ENCODE measurements around the gene FBXO48. TPM values are rescaled to one million over a fixed set of nuclear protein-coding genes. Genes with fewer than 3 reads are reported as not detected.

FBXO48 gene
- total RNA-seq, 2 experiments from 2014 or later: 2.3 to 2.6 TPM

DNA sequence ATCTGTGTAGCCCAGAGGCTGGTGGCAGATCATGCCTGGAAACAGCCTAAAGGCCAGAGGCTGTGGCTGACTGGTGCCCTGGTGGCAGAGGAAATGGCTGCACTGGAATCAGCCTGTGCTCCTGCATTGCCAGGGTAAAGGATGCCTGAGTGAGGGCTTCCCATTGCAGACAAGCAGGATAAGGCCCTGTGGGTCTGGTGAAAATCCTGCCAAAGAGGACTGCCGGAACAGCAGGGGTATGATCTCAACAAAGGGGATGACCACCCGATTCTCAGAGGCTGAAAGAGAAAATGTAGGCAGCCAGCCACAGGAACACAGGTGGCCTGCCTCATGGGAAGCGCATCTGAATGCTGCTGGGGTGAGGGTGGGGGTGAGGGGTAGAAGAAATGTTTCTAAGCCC lies 48.2 kb downstream of the FBXO48 start:
- CTCF ChIA-PET: interaction anchor here (0.7 to 1.2 kb wide), 2 partner anchors 23 to 61 kb away, joined by 3 read pairs; no protein-coding TSS in a partner anchor
- Mint-ChIP-seq H3K4me3 (no peak overlapping the region), H3K36me3 (no peaks in the 10 kb centered on the region), H3K27ac (no peak overlapping the region), H3K4me1 (ENCODE audit: low read depth) (peaks cover 11% of the 10 kb centered on the region), H3K9me3 (no peaks in the 10 kb centered on the region), H3K27me3 (peaks cover 3% of the 10 kb centered on the region)
- POLR2A ChIA-PET: no interaction called here
- intact Hi-C loops (cut with micrococcal nuclease): no loop called here
- no peak for DNase-seq

DNA sequence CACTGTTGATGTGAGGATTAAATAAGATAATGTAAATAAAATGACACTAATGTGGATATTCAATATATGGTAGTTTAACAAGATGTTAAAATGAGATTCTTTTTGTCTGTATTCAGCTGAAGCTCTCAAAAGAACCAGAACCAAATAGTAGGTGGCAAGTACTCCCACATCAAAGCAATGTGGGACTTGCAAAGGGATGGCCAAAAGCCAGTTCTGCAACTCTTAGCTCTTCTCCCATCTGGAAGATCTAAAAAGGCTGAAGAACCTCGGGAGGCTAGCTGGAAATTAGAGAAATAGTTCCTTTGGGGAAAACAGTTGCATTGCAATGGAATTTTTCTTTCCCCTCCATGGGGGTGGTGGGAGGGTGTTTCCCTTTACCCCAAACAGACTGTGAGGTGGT lies 48.7 kb downstream of the FBXO48 start:
- H3K27me3 Mint-ChIP-seq: peaks cover 3% of the 10 kb centered on the region
- intact Hi-C loops (cut with micrococcal nuclease): no loop called here
- CTCF ChIA-PET: interaction anchor here (1.2 kb wide), 1 partner anchor 60 kb away, joined by 3 read pairs; no protein-coding TSS in a partner anchor
- POLR2A ChIA-PET: no interaction called here
- H3K9me3 Mint-ChIP-seq: no peaks in the 10 kb centered on the region
- no peak overlapping the region for H3K4me3 Mint-ChIP-seq
- H3K36me3 Mint-ChIP-seq: no peaks in the 10 kb centered on the region
- H3K27ac Mint-ChIP-seq: no peak overlapping the region
- peaks cover 11% of the 10 kb centered on the region for H3K4me1 Mint-ChIP-seq (ENCODE audit: low read depth)
- no peak for DNase-seq

GRCh38 chr2:68417926-68418325 lies 49.2 kb downstream of the FBXO48 start:
- peaks cover 3% of the 10 kb centered on the region for H3K27me3 Mint-ChIP-seq
- ChIA-PET POLR2A (no interaction called here), CTCF (interaction anchor here (0.8 to 1.2 kb wide), 2 partner anchors 24 to 60 kb away, joined by 3 to 4 read pairs; no protein-coding TSS in a partner anchor)
- no peaks in the 10 kb centered on the region for H3K9me3 Mint-ChIP-seq
- H3K4me3 Mint-ChIP-seq: no peak overlapping the region
- intact Hi-C loops (cut with micrococcal nuclease): no loop called here
- H3K27ac Mint-ChIP-seq: no peak overlapping the region
- no peak for DNase-seq
- H3K36me3 Mint-ChIP-seq: no peaks in the 10 kb centered on the region
- H3K4me1 Mint-ChIP-seq (ENCODE audit: low read depth): peaks cover 11% of the 10 kb centered on the region

- no peak overlapping the region for H3K4me3 Mint-ChIP-seq
- ChIA-PET POLR2A (no interaction called here), CTCF (interaction anchor here (0.6 to 0.9 kb wide), 2 partner anchors 25 to 26 kb away, joined by 3 read pairs; no protein-coding TSS in a partner anchor)
- DNase-seq: no peak
- peaks cover 3% of the 10 kb centered on the region for H3K27me3 Mint-ChIP-seq
- H3K4me1 Mint-ChIP-seq (ENCODE audit: low read depth): peaks cover 22% of the 10 kb centered on the region
- no peak overlapping the region for H3K27ac Mint-ChIP-seq
- no peaks in the 10 kb centered on the region for H3K36me3 Mint-ChIP-seq
- no peaks in the 10 kb centered on the region for H3K9me3 Mint-ChIP-seq
- intact Hi-C loops (cut with micrococcal nuclease): no loop called here
Measured at GRCh38 chr2:68416081-68416675, 50.9 kb downstream of the FBXO48 start.

- ChIA-PET POLR2A (no interaction called here), CTCF (no interaction called here)
- Mint-ChIP-seq H3K9me3 (no peaks in the 10 kb centered on the region), H3K27me3 (peaks cover 3% of the 10 kb centered on the region), H3K4me1 (ENCODE audit: low read depth) (peaks cover 22% of the 10 kb centered on the region), H3K36me3 (no peaks in the 10 kb centered on the region), H3K4me3 (no peak overlapping the region), H3K27ac (no peak overlapping the region)
- intact Hi-C loops (cut with micrococcal nuclease): no loop called here
- DNase-seq: no peak
Measured at GRCh38 chr2:68415521-68415920, 51.6 kb downstream of the FBXO48 start.

DNA sequence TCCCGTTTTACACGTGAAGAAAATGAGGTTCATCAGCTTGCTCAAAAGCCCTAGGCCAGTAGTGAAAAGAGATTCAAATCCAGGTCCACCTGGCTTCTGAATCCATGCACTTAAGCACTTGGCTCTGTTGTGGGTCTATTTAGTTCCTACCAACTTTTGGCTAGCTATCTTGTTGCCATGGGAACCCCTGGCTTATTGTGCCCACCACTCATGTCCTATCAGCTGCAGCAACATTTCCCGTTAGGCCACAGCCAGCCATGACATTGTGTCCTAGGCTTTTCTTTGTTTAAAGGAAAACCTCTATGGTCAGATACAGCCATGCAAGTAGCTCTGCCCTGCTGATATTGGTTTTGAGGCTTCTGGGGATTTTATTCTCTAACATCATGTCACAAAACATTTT lies 52.2 kb downstream of the FBXO48 start:
- no peak for DNase-seq
- H3K27ac Mint-ChIP-seq: no peak overlapping the region
- H3K9me3 Mint-ChIP-seq: no peaks in the 10 kb centered on the region
- intact Hi-C loops (cut with micrococcal nuclease): no loop called here
- no peak overlapping the region for H3K4me3 Mint-ChIP-seq
- peaks cover 3% of the 10 kb centered on the region for H3K27me3 Mint-ChIP-seq
- no peaks in the 10 kb centered on the region for H3K36me3 Mint-ChIP-seq
- H3K4me1 Mint-ChIP-seq (ENCODE audit: low read depth): peaks cover 22% of the 10 kb centered on the region
- POLR2A ChIA-PET: no interaction called here
- CTCF ChIA-PET: no interaction called here

GRCh38 chr2:68414452-68414851 lies 52.6 kb downstream of the FBXO48 start:
- peaks cover 22% of the 10 kb centered on the region for H3K4me1 Mint-ChIP-seq (ENCODE audit: low read depth)
- H3K9me3 Mint-ChIP-seq: no peaks in the 10 kb centered on the region
- DNase-seq: no peak
- H3K27ac Mint-ChIP-seq: no peak overlapping the region
- peaks cover 3% of the 10 kb centered on the region for H3K27me3 Mint-ChIP-seq
- no peaks in the 10 kb centered on the region for H3K36me3 Mint-ChIP-seq
- H3K4me3 Mint-ChIP-seq: no peak overlapping the region
- POLR2A ChIA-PET: no interaction called here
- intact Hi-C loops (cut with micrococcal nuclease): no loop called here
- CTCF ChIA-PET: no interaction called here

DNA sequence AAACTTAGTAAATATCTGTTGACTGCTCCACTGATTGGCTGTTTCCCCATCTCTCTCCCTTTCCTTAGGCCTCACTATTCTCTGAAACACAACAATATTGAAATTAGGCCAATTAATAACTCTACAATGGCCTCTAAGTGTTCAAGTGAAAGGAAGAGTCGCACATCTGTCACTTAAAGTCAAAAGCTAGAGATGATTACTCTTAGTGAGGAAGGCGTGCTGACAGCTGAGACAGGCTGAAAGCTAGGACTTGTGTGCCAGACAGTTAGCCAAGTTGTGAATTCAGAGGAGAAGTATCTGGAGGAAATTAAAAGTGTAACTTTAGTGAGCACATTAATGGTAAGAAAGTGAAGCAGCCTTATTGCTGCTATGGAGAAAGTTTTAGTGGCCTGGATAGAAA lies 53.6 kb downstream of the FBXO48 start:
- no peaks in the 10 kb centered on the region for H3K36me3 Mint-ChIP-seq
- no peak for DNase-seq
- no peaks in the 10 kb centered on the region for H3K9me3 Mint-ChIP-seq
- H3K4me3 Mint-ChIP-seq: no peak overlapping the region
- intact Hi-C loops (cut with micrococcal nuclease): no loop called here
- POLR2A ChIA-PET: no interaction called here
- H3K27me3 Mint-ChIP-seq: peaks cover 3% of the 10 kb centered on the region
- no peak overlapping the region for H3K27ac Mint-ChIP-seq
- H3K4me1 Mint-ChIP-seq (ENCODE audit: low read depth): peaks cover 22% of the 10 kb centered on the region
- CTCF ChIA-PET: no interaction called here

GRCh38 chr2:68412127-68412819 lies 54.8 kb downstream of the FBXO48 start:
- no peaks in the 10 kb centered on the region for H3K27me3 Mint-ChIP-seq
- H3K4me3 Mint-ChIP-seq: no peak overlapping the region
- peaks cover 13% of the 10 kb centered on the region for H3K4me1 Mint-ChIP-seq (ENCODE audit: low read depth)
- H3K9me3 Mint-ChIP-seq: peaks cover 11% of the 10 kb centered on the region
- H3K36me3 Mint-ChIP-seq: no peaks in the 10 kb centered on the region
- H3K27ac Mint-ChIP-seq: no peak overlapping the region
- POLR2A ChIA-PET: no interaction called here
- CTCF ChIA-PET: interaction anchor here (0.8 kb wide), 1 partner anchor 50 kb away, joined by 3 read pairs; no protein-coding TSS in a partner anchor
- intact Hi-C loops (cut with micrococcal nuclease): no loop called here
- DNase-seq: no peak

DNA sequence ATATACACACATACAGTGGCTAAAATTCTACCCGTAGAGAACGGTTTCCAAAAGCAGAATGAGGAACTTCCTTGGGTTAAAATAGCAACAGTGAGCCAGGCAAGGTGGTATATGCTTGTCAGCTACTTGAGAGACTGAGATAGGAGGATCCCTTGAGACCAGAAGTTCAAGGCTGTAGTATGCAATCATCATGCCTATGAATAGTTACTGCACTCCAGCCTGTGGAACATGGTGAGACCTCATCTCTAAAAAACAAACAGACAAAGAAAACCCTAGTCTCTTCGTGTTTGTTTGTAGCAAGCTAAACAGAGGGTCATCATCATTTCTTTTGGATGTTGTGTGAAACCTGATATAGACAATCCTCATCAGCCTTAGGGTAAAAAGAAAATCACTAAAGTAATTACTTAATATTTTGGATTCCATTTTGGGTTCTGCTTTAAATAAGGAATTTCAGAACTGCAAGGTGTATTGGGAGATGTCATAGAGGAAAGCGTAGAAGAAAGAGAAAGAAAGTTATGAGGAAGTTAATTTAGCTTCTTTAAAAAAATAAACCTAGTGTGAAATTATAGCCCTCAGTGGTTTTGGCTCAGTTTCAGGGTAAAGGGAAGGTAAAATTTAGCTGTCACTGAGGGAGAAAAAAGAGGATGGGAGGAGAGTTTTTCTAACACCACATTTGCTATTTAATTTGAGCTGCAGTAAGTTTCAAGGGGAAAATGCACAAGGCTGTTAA lies 55.5 kb downstream of the FBXO48 start:
- POLR2A ChIA-PET: no interaction called here
- DNase-seq: no peak
- H3K4me3 Mint-ChIP-seq: no peak overlapping the region
- intact Hi-C loops (cut with micrococcal nuclease): no loop called here
- CTCF ChIA-PET: interaction anchor here (0.8 kb wide), 1 partner anchor 49 kb away, joined by 3 read pairs; no protein-coding TSS in a partner anchor
- H3K4me1 Mint-ChIP-seq (ENCODE audit: low read depth): peaks cover 13% of the 10 kb centered on the region
- no peaks in the 10 kb centered on the region for H3K27me3 Mint-ChIP-seq
- H3K36me3 Mint-ChIP-seq: no peaks in the 10 kb centered on the region
- H3K27ac Mint-ChIP-seq: no peak overlapping the region
- H3K9me3 Mint-ChIP-seq: peaks cover 14% of the 10 kb centered on the region

Measured in activated CD4-positive, alpha-beta memory T cell treated with anti-CD3 and anti-CD28 coated beads for 36 hours (primary cell).